ENCODE measurements around the gene ACOT11.
"Not testable (repeated sequence)": the region's sequence is repeated elsewhere in the genome, so short reads cannot be mapped to it uniquely, and the experiment has no call there.

ACOT11 gene

DNA sequence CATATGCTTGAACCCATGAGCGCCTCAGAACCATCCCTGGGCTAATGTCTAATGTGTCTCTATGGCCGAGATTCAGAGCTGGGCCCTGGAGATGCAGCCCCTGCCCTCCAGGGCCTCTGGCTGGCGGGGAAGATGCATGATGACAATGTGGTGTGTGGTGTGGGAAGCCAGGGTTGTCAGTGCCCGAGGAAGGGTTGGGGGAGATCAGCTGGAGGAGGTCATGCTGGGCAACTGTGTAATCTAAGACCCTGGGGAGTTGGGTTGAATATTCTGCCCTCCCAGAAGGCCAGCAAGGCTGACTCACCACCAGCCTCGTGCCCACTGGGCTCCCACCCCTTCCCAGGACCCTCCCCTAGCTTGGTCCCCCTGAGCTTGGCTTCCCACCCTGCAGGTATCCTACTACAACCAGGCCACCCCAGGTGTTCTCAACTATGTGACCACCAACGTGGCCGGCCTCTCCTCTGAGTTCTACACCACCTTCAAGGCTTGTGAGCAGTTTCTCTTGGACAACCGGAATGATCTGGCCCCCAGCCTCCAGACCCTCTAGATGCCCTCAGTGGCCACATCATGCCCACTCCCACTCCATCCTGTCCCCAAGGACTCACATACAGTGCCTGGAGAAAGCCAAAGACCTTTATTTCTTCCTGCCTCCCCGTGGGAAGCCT, 60.7 kb downstream of the ACOT11 start:
- no peak for DNase-seq (ENCODE audit: low read depth in 1 of 2, low spot score in 1 of 2)

DNA sequence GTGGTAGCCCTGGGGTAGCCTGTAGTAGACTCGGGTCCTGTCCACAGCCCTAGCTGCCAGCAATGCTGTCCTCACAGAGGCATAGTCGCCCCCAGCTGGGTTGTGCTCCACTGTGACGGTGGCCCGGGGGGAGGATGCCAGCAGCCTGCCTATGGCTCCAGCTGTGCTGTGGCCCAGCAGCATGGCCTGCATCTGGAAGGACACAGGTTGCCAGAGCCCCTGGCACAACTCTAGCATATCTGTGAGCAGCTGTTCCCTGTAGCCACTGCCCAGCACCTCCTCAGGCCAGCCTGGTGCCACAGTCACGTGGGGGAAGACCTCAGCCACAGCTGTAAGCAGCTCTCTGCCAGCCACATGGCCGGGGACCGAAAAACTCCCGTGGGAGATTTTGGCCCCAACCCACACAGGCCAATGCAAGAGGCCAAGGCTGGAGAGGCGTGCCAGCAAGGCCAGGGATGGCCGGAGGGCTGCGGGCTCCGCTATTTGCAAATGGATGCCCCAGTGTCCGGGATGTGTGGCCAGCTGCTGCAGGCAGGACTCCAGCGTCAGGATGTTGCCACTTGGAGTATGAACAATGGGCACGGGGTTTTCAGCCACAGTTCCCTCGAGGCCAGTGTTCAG, 61.4 kb downstream of the ACOT11 start:
- no peak for DNase-seq (ENCODE audit: low read depth in 1 of 2, low spot score in 1 of 2)

DNA sequence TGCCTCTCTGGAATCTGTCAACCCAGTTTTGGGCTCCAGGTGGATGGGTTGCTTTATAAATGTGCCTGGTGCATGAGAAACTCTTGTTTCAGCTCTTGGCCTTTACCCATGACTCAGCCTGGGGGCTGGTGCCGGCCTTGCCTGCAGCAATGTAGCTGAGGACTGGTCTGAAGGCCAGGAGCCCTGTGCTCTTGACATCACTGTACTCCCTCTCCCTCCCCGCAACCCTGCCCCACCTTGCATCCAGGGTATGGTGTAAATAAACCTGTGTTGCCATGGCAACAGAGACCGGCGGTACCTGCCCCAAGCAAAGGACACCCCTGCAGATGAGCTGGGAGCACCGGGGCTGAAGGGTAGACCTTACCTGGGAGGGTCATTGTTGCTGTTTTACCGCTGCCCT, 62.0 kb downstream of the ACOT11 start:
- no peak for DNase-seq (ENCODE audit: low read depth in 1 of 2, low spot score in 1 of 2)

DNA sequence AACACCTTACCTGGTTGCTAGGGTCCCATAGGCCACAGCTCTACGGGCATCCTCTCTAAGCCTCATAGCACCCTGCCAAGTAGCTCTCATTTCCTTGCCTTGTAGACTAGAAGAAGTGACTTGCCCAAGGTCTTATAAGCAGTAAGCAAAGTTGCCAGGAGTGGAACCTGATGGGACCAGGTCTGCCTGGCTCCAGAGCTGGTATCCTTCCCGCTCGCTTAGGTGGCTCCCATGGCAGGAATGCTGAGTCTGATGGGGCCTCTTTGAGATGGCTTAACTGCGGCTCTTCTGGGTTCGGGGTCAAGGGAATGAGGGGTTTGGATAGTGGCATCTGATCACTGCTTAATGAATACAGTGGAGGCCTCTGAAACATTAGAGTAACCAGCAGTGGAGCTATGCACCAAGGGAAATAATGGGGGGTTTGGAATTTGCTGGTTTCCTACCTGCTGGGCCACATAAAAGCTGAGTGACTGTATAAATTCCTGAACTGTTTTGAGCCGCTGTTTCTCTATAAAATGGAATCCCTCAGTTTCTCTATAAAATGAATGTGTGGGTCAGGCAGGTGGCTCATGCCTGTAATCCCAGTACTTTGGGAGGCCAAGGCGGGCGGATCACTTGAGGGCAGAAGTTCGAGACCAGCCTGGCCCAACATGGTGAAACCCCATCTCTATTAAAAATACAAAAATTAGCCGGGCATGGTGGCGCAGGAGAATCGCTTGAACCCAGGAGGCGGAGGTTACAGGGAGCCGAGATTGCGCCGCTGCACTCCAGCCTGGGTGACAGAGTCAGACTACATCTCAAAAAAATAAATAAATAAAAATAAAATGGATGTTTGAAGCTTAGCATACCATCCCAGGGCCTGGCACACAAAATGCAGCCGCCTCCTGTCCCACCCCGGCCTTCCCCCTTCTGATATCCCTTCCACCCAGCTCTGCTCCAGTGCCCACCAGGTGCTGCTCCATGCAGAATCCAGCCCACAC, 62.9 kb downstream of the ACOT11 start:
- DNase-seq (ENCODE audit: low read depth in 1 of 2, low spot score in 1 of 2) = no peak

DNA sequence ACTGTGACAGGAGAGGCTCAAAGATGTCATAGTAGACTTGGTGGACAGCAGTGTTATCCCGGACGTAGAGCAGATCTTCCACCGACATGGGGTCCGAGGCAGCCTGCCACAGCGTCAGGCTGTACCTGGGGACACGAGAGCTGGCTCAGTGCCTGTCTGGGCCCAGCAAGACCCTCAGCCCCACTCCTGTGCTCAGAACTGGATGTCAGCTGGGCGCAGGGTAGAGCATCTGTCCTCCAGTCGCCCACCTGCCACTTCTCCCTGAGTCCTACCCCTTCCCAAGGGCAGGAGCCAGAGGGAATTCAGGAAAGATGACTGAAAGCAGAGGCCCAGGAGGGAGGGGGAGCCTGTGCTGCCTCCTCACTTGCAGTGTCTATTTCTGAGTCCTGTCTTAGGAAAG, 63.6 kb downstream of the ACOT11 start:
- DNase-seq (ENCODE audit: low read depth in 1 of 2, low spot score in 1 of 2) = no peak

DNA sequence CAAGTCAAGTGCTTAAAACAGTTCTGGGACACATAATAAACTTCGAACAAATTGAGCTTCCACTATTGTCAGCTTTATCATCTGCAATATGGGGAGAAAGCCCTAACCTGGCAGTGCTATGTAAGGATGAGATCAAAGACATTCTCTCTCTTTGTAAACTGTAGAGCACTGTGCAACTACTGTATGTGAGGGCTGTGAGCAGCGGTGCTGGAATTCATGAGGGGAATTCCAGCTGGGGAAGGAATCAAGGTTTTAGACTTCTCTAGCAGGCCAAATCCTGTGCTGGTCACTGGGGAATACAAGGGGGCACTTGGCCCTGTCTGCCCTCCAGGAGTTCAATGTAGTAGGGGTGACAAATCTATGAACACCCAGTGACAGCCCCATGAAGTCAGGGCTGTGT, 66.0 kb downstream of the ACOT11 start:
- no peak for DNase-seq (ENCODE audit: low read depth in 1 of 2, low spot score in 1 of 2)

DNA sequence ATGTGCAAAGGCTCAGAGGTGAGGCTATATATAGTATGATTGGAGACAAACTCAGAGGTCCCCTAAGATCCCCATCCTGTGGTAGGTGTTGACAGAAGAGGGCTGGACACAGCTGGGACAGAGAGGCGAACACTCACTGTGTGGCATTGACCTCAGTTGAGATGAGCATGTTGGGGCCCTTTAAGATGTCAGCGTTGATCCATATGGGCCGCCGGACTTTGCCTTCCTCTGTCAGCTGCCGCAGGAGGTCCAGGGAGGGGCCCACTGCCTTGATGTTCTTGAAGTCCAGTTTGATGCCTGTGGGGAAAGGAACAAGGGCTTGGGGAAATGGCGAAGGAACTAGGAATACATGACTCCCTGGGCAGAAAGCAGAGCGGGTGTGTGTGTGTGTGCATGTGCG, 66.5 kb downstream of the ACOT11 start:
- DNase-seq (ENCODE audit: low read depth in 1 of 2, low spot score in 1 of 2) = no peak

DNA sequence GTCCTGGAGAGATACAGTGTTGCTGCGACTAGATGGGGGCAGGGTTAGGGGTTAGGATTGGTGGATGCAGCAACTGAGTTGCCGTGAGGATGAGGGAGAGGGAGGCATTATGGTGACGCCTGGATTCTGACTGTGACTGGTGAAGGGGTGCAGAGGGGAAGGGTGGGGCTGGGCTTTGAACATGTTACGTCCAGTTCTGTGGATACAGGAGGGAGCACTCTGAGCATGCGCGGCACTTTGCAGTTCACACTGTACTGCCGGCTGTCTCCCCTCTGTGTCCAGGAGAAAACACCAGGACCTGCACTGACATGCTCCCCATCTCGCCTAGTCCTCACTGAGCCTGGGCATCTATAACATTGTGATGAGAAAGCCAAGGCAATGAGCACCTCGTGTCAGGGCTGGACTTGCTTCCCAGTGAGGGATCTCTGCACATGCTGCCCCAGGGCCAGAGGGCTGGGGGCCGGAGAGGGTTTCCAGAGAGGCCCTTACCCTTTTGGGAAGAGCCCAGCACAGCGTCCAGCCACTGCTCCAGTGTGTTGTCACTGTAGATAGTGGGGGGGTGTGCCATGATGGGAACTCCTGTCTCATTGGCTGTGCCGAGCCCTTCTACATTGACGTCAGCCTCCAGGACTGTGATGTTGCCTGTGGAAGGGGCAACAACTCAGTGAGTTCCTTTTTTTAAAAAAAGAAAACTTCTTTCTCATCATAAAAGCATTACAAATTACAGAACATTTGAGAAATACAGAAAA, 67.7 kb downstream of the ACOT11 start:
- DNase-seq (ENCODE audit: low read depth in 1 of 2, low spot score in 1 of 2) = no peak

DNA sequence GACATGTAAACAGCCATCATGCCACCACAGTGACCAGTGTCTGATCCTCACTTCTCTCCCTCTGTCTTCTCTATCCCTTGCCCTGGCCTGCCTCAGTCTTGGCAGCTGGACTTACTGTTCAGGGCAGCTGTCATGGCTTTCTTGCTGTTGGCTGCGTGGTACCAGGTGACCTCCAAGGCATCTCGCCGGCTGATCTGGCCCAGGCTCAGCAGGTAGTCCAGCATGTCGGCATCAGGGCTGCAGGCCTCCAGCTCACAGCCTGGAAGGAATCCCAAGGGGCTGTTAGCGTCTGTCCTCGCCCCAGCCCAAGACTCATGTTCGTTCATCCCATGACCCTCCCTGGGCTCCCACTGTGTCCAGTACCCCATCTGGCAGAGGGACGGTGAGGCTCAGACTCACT, 71.7 kb downstream of the ACOT11 start:
- DNase-seq (ENCODE audit: low read depth in 1 of 2, low spot score in 1 of 2) = no peak

DNA sequence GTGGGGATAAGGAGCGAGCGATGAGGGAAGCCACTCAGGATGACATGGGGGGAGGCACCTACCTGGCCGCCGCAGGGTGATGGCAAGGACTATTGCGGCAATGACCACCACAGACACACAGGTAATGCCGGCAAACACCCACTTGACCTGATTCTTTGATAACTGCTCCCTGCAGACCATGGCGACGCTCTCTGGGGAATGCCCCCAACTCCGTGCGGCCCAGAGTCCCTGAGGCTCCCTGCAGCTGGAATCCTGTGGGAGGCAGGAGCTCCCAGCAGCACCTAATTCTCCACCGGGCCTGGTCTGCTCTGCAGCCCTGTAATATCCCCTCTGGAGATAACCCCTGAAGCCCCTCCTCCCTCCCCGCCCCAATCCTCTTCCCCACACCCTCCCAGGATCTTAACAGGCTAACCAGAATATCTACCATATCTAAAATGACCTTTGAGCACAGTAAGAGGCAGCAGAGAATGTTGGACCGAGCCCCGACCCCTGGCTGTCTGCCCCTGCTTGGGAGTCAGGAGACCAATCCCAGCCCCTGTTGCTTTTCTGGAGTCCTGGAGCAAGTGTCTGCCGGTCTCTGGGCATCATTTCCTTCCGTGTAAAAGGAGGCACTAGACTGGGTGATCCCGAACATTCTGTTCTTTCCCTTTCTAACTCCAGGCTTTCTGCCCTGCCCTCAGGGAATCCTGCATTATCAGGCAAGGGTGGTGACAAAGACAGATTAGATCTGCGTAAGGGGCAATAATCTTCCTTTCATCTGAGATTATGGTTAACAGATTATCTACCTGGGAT, 75.4 kb downstream of the ACOT11 start, which contains the start of gene FAM151A:
FAM151A (minus strand) TSS at position 310 of the 792 bp plus-strand sequence; CDS start at position 180, 130 bp downstream.
- no peak for DNase-seq (ENCODE audit: low read depth in 1 of 2, low spot score in 1 of 2)

DNA sequence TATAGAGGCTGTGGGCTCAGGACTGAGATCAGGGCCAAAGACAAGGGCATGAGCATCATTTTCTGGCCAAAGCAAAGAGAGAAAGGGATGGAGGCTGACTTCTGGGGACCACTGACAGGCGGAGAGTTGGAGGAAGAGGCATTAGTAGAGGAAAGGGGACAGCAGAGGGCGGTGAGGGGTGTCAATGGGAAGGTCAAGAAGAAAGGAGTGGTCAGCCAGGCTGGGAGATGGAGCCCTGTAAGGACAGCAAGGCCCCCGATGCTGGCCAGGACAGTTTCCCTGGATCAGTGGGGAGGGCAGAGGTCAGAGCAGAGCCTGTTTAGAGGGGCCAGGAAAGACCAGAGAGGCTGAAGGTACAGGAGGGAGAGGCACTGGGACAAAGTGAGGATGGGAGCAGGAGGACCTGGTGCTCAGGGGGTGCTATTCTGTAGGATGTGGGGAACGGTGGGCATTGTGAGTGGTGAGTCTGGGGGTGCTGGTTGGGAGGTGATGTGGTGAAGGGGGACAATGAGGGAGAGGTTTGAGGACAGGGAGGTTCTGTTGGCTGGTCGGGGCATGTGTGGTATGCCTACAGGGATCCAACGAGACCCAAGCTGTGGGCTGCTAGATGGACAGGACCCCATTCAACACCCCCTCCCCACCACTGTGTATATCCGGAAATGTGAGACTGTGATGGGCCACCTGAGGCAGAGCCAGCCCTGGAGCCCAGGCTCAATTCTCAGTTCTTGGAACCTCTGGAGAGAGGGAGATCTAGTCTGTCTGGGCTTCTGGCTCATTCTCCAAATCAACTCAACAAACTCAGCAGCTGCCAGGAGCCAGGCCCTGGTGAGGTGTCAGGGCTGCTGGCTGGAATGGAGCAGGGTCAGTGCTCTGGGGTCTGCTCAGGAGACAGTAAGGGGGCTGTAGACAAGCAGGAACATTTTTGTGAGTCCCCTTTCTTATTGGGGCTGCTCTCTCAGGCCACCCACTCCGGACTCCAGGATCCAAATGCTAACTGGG, 76.7 kb downstream of the ACOT11 start:
- no peak for DNase-seq (ENCODE audit: low read depth in 1 of 2, low spot score in 1 of 2)

DNA sequence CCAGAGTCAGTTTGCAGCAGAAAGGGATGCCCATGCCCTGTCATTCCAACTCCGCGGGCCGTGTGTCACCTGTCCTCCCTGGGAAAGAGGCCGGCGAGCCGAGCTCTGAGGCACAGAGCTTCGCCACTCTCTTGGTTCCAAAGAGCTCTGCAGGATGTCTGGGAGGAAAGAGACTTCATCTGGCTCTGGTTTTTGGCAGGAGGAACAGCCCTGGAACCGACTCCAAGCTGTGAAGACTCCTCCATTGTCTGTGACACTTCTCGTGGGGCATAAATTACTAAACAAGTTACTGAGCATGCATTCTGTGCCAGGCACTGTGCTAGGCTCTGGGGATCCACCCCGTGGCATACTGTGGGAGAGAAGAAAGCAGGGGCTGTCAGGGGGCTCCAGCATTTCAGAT, 79.2 kb downstream of the ACOT11 start:
- no peak for DNase-seq (ENCODE audit: low read depth in 1 of 2, low spot score in 1 of 2)

DNA sequence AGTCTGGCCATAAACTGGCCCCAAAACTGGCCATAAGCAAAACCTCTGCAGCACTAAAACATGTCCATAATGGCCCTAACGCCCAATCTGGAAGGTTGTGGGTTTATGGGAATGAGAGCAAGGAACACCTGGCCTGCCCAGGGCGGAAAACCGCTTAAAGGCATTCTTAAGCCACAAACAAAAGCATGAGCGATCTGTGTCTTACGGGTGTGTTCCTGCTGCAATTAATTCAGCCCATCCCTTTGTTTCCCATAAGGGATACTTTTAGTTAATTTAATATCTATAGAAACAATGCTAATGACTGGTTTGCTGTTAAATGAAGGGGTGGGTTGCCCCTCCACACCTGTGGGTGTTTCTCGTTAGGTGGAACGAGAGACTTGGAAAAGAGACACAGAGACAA, 87.8 kb downstream of the ACOT11 start:
- DNase-seq (ENCODE audit: low read depth in 1 of 2, low spot score in 1 of 2) = not testable (repeated sequence)

DNA sequence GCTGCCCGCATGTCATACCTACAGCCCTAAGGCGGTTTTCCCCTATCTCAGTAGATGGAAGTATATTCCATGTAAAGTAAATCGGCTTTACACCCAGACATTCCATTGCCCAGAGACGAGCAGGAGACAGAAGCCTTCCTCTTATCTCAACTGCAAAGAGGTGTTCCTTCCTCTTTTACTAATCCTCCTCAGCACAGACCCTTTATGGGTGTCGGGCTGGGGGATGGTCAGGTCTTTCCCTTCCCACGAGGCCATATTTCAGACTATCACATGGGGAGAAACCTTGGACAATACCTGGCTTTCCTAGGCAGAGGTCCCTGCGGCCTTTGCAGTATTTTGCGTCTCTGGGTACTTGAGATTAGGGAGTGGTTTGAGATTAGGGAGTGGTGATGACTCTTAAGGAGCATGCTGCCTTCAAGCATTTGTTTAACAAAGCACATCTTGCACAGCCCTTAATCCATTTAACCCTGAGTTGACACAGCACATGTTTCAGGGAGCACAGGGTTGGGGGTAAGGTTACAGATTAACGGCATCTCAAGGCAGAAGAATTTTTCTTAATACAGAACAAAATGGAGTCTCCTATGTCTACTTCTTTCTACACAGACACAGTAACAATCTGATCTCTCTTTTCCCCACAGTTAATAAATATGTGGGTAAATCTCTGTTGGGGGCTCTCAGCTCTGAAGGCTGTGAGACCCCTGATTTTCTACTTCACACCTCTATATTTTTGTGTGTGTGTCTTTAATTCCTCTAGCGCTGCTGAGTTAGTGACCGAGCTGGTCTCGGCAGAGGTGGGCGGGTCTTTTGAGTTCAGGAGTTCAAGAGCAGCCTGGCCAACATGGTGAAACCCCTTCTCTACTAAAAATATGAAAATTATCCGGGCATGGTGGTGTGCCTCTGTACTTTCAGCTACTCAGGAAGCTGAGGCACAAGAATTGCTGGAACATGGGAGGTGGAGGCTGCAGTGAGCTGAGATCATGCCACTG, 88.7 kb downstream of the ACOT11 start:
- DNase-seq (ENCODE audit: low read depth in 1 of 2, low spot score in 1 of 2) = not testable (repeated sequence)

DNA sequence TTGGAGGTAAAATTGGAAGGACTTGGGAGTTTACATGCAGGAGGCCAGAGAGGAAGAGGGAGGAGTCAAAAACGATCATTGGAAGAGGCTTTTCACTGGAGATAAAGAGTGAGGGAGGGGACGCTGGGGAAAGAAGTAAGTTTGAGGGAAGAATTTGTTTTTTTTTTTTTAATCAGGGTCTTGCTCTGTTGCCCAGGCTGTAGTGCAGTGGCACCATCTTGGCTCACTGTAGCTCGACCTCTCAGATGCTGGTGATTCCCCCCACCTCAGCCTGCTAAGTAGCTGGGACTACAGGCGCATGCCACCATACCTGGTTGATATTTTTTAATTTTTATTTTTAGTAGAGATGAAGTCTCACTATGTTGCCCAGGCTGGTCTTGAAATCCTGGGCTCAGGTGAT, 92.3 kb downstream of the ACOT11 start:
- no peak for DNase-seq (ENCODE audit: low read depth in 1 of 2, low spot score in 1 of 2)

DNA sequence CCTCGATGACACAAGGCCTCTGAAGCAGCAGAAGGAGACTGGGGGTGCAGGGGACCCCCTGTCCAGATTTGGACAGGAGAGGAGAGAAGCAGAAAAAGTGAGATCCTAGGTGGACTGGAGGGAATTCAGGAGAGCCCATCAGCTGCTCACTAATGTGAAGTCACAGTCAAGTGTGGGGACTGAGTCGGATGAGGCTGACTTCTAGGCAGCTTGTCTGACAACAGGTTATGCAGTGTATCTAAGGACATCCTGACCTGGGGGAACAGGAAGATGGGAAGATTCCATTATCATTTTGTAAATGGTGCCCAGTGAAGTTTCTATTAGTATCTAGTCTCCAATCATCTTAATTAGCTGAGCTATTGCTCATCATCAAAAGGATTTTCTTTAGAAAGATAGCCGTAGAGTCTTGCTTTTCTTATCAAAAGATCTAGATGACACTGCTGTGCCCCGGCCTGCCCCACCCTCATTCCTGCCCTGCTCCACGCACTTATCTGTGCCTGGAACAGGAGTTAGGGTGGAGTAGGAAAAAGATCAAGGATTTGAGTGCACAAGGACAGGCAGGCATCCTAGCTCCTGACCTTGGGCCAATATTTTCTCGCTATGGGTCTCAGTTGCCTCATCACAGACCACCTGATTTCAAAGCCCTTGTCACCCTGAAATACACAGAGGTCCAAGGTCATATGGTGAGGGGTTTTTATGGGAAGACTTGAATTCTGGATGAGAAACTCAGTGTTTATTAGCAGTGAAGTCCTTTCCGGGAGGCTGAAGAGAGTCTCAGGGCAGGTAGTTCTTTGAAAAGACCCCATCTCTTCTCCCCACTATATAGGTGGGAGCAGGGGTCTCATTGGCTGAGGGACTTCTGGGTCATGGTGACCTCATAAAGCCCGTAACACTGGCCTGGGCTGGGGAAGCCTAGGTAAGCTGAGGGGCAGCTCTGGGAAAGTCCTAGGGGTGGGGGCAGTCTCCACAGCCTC, 93.1 kb downstream of the ACOT11 start, which contains the start of gene MROH7:
MROH7 (plus strand) TSS at position 924 of the 974 bp plus-strand sequence. CDS start 11,141 bp downstream, outside the sequence.
- DNase-seq (ENCODE audit: low read depth in 1 of 2, low spot score in 1 of 2) = no peak

DNA sequence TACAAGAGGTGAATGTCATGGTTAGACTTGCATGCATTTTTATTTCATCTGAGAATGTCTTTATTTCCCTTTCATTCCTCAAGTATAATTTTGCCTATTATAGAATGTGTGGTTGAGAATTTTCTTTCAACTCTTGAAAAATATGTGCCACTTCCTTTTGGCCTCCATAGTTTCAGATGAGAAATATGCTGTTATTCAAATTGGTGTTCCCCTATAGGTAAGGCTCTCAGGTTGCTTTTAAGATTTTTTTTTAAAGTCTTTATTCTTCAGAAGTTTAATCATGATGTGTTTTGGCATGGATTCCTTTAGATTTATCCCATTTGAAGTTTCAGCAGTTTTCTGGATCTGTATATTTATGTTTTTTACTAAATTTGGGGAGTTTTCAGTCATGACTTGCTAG, 95.7 kb downstream of the ACOT11 start:
- no peak for DNase-seq (ENCODE audit: low read depth in 1 of 2, low spot score in 1 of 2)

All from activated CD4-positive, alpha-beta T cell treated with anti-CD3 and anti-CD28 coated beads, Interleukin-2, amount 50 U/mL, for 24 hours (primary cell).